ENCODE results near the gene NSG1.
"Not testable (repeated sequence)": the region's sequence is repeated elsewhere in the genome, so short reads cannot be mapped to it uniquely, and the experiment has no call there.

NSG1 gene

GRCh38 chr4:4344915-4345527 is 41.9 kb upstream of the NSG1 start:
- no CpG with 5 or more reads among the region's 14 CpGs for WGBS (ENCODE audit: extremely low coverage, insufficient coverage, low lambda C conversion rate)
- H3K27me3 ChIP-seq (ENCODE audit: insufficient read depth, low read length, poor library complexity) = no peaks in the 10 kb centered on the region
- H2AK5ac ChIP-seq (ENCODE audit: low read length) = no peak overlapping the region
- no peak overlapping the region for H3K4ac ChIP-seq (ENCODE audit: low read depth, low read length)
- H3K4me1 ChIP-seq (ENCODE audit: control insufficient read depth, low read depth, low read length) = no peaks in the 10 kb centered on the region
- H4K5ac ChIP-seq (ENCODE audit: low read length) = no peak overlapping the region
- H3K36me3 ChIP-seq (ENCODE audit: control insufficient read depth, insufficient read depth, low read length) = no peaks in the 10 kb centered on the region
- no peak overlapping the region for H2BK120ac ChIP-seq (ENCODE audit: low read depth, low read length)
- no peak overlapping the region for H3K18ac ChIP-seq (ENCODE audit: low read length)
- no peaks in the 10 kb centered on the region for H3K79me1 ChIP-seq (ENCODE audit: low read length)
- H3K4me2 ChIP-seq (ENCODE audit: low read length) = no peak overlapping the region
- no peak overlapping the region for H2BK5ac ChIP-seq (ENCODE audit: low read length)
- no peaks in the 10 kb centered on the region for H3K79me2 ChIP-seq (ENCODE audit: control insufficient read depth, insufficient read depth, low read length)
- no peak overlapping the region for H2BK15ac ChIP-seq (replicated peaks; ENCODE audit: low read depth)
- H3K56ac ChIP-seq (ENCODE audit: low read length) = no peak overlapping the region
- no peak for DNase-seq
- H3K27ac ChIP-seq (ENCODE audit: low read depth, low read length) = no peak overlapping the region
- H3K4me3 ChIP-seq (ENCODE audit: low read length) = no peak overlapping the region
- no peak overlapping the region for H4K8ac ChIP-seq (ENCODE audit: low read depth, low read length)
- H3K9ac ChIP-seq (ENCODE audit: low read length) = no peak overlapping the region
- H3K23ac ChIP-seq (ENCODE audit: low read length) = no peak overlapping the region

GRCh38 chr4:4347585-4347984 is 39.3 kb upstream of the NSG1 start:
- no peak overlapping the region for H3K23ac ChIP-seq (ENCODE audit: low read length)
- H3K4me2 ChIP-seq (ENCODE audit: low read length) = no peak overlapping the region
- H3K4me1 ChIP-seq (ENCODE audit: control insufficient read depth, low read depth, low read length) = no peaks in the 10 kb centered on the region
- no peak overlapping the region for H4K8ac ChIP-seq (ENCODE audit: low read depth, low read length)
- H3K4me3 ChIP-seq (ENCODE audit: low read length) = no peak overlapping the region
- H3K18ac ChIP-seq (ENCODE audit: low read length) = no peak overlapping the region
- H3K4ac ChIP-seq (ENCODE audit: low read depth, low read length) = no peak overlapping the region
- no peaks in the 10 kb centered on the region for H3K27me3 ChIP-seq (ENCODE audit: insufficient read depth, low read length, poor library complexity)
- no peak overlapping the region for H2BK5ac ChIP-seq (ENCODE audit: low read length)
- H3K9ac ChIP-seq (ENCODE audit: low read length) = no peak overlapping the region
- H3K56ac ChIP-seq (ENCODE audit: low read length) = no peak overlapping the region
- no peaks in the 10 kb centered on the region for H3K79me1 ChIP-seq (ENCODE audit: low read length)
- no peaks in the 10 kb centered on the region for H3K36me3 ChIP-seq (ENCODE audit: control insufficient read depth, insufficient read depth, low read length)
- no peak overlapping the region for H2BK15ac ChIP-seq (replicated peaks; ENCODE audit: low read depth)
- no peak overlapping the region for H4K5ac ChIP-seq (ENCODE audit: low read length)
- H2AK5ac ChIP-seq (ENCODE audit: low read length) = no peak overlapping the region
- no peak overlapping the region for H3K27ac ChIP-seq (ENCODE audit: low read depth, low read length)
- peak; percentile 35 for DNase-seq
- no CpG with 5 or more reads among the region's 1 CpG for WGBS (ENCODE audit: extremely low coverage, insufficient coverage, low lambda C conversion rate)
- no peak overlapping the region for H2BK120ac ChIP-seq (ENCODE audit: low read depth, low read length)
- H3K79me2 ChIP-seq (ENCODE audit: control insufficient read depth, insufficient read depth, low read length) = no peaks in the 10 kb centered on the region

- not testable (repeated sequence) for H2BK120ac ChIP-seq (ENCODE audit: low read depth, low read length); H3K36me3 ChIP-seq (ENCODE audit: control insufficient read depth, insufficient read depth, low read length); H3K4me2 ChIP-seq (ENCODE audit: low read length); H3K27me3 ChIP-seq (ENCODE audit: insufficient read depth, low read length, poor library complexity); H2AK5ac ChIP-seq (ENCODE audit: low read length); H3K4me1 ChIP-seq (ENCODE audit: control insufficient read depth, low read depth, low read length); H3K9ac ChIP-seq (ENCODE audit: low read length); H3K56ac ChIP-seq (ENCODE audit: low read length); H3K27ac ChIP-seq (ENCODE audit: low read depth, low read length); DNase-seq; H3K4ac ChIP-seq (ENCODE audit: low read depth, low read length); H3K79me1 ChIP-seq (ENCODE audit: low read length); H3K18ac ChIP-seq (ENCODE audit: low read length); H2BK15ac ChIP-seq (replicated peaks; ENCODE audit: low read depth); H3K4me3 ChIP-seq (ENCODE audit: low read length); H3K79me2 ChIP-seq (ENCODE audit: control insufficient read depth, insufficient read depth, low read length); H4K8ac ChIP-seq (ENCODE audit: low read depth, low read length); H3K23ac ChIP-seq (ENCODE audit: low read length); H4K5ac ChIP-seq (ENCODE audit: low read length); H2BK5ac ChIP-seq (ENCODE audit: low read length)
- WGBS (ENCODE audit: extremely low coverage, insufficient coverage, low lambda C conversion rate) = no CpG with 5 or more reads among the region's 9 CpGs
Measured at GRCh38 chr4:4348585-4348984, 38.3 kb upstream of the NSG1 start.

GRCh38 chr4:4349867-4350266 is 37.0 kb upstream of the NSG1 start:
- Histone ChIP-seq H3K36me3 (ENCODE audit: control insufficient read depth, insufficient read depth, low read length) (no peaks in the 10 kb centered on the region), H4K8ac (ENCODE audit: low read depth, low read length) (no peak overlapping the region), H3K23ac (ENCODE audit: low read length) (no peak overlapping the region), H3K79me2 (ENCODE audit: control insufficient read depth, insufficient read depth, low read length) (no peaks in the 10 kb centered on the region), H2BK120ac (ENCODE audit: low read depth, low read length) (no peak overlapping the region), H3K79me1 (ENCODE audit: low read length) (no peaks in the 10 kb centered on the region), H2AK5ac (ENCODE audit: low read length) (no peak overlapping the region), H3K4ac (ENCODE audit: low read depth, low read length) (no peak overlapping the region), H3K4me1 (ENCODE audit: control insufficient read depth, low read depth, low read length) (no peaks in the 10 kb centered on the region), H3K27me3 (ENCODE audit: insufficient read depth, low read length, poor library complexity) (no peaks in the 10 kb centered on the region), H2BK15ac (replicated peaks; ENCODE audit: low read depth) (no peak overlapping the region), H3K27ac (ENCODE audit: low read depth, low read length) (no peak overlapping the region), H2BK5ac (ENCODE audit: low read length) (no peak overlapping the region), H3K56ac (ENCODE audit: low read length) (no peak overlapping the region), H3K18ac (ENCODE audit: low read length) (no peak overlapping the region), H3K9ac (ENCODE audit: low read length) (no peak overlapping the region), H3K4me3 (ENCODE audit: low read length) (no peak overlapping the region), H3K4me2 (ENCODE audit: low read length) (no peak overlapping the region), H4K5ac (ENCODE audit: low read length) (no peak overlapping the region)
- DNase-seq = no peak
- WGBS (ENCODE audit: extremely low coverage, insufficient coverage, low lambda C conversion rate) = no CpG with 5 or more reads among the region's 3 CpGs

GRCh38 chr4:4350909-4351308 is 36.0 kb upstream of the NSG1 start:
- Histone ChIP-seq H3K18ac (ENCODE audit: low read length) (no peak overlapping the region), H2BK15ac (replicated peaks; ENCODE audit: low read depth) (no peak overlapping the region), H3K9ac (ENCODE audit: low read length) (no peak overlapping the region), H3K4me3 (ENCODE audit: low read length) (no peak overlapping the region), H3K27ac (ENCODE audit: low read depth, low read length) (no peak overlapping the region), H4K8ac (ENCODE audit: low read depth, low read length) (no peak overlapping the region), H3K4me1 (ENCODE audit: control insufficient read depth, low read depth, low read length) (no peaks in the 10 kb centered on the region), H3K36me3 (ENCODE audit: control insufficient read depth, insufficient read depth, low read length) (no peaks in the 10 kb centered on the region), H2AK5ac (ENCODE audit: low read length) (no peak overlapping the region), H3K4me2 (ENCODE audit: low read length) (no peak overlapping the region), H3K56ac (ENCODE audit: low read length) (no peak overlapping the region), H3K79me2 (ENCODE audit: control insufficient read depth, insufficient read depth, low read length) (no peaks in the 10 kb centered on the region), H3K79me1 (ENCODE audit: low read length) (no peaks in the 10 kb centered on the region), H3K27me3 (ENCODE audit: insufficient read depth, low read length, poor library complexity) (no peaks in the 10 kb centered on the region), H2BK120ac (ENCODE audit: low read depth, low read length) (no peak overlapping the region), H3K4ac (ENCODE audit: low read depth, low read length) (no peak overlapping the region), H4K5ac (ENCODE audit: low read length) (no peak overlapping the region), H2BK5ac (ENCODE audit: low read length) (no peak overlapping the region), H3K23ac (ENCODE audit: low read length) (no peak overlapping the region)
- DNase-seq = no peak
- 100% methylated on average over 1 of the region's 4 CpGs for WGBS (ENCODE audit: extremely low coverage, insufficient coverage, low lambda C conversion rate)

GRCh38 chr4:4355302-4355701 is 31.6 kb upstream of the NSG1 start:
- Histone ChIP-seq H3K56ac (ENCODE audit: low read length) (no peak overlapping the region), H3K4ac (ENCODE audit: low read depth, low read length) (no peak overlapping the region), H3K4me3 (ENCODE audit: low read length) (no peak overlapping the region), H3K23ac (ENCODE audit: low read length) (no peak overlapping the region), H3K4me2 (ENCODE audit: low read length) (no peak overlapping the region), H3K36me3 (ENCODE audit: control insufficient read depth, insufficient read depth, low read length) (no peaks in the 10 kb centered on the region), H3K9ac (ENCODE audit: low read length) (no peak overlapping the region), H2BK15ac (replicated peaks; ENCODE audit: low read depth) (no peak overlapping the region), H4K5ac (ENCODE audit: low read length) (no peak overlapping the region), H3K27me3 (ENCODE audit: insufficient read depth, low read length, poor library complexity) (no peaks in the 10 kb centered on the region), H3K18ac (ENCODE audit: low read length) (no peak overlapping the region), H3K79me1 (ENCODE audit: low read length) (no peaks in the 10 kb centered on the region), H3K4me1 (ENCODE audit: control insufficient read depth, low read depth, low read length) (no peaks in the 10 kb centered on the region), H4K8ac (ENCODE audit: low read depth, low read length) (no peak overlapping the region), H3K27ac (ENCODE audit: low read depth, low read length) (no peak overlapping the region), H2AK5ac (ENCODE audit: low read length) (no peak overlapping the region), H2BK120ac (ENCODE audit: low read depth, low read length) (no peak overlapping the region), H3K79me2 (ENCODE audit: control insufficient read depth, insufficient read depth, low read length) (no peaks in the 10 kb centered on the region), H2BK5ac (ENCODE audit: low read length) (no peak overlapping the region)
- no CpG with 5 or more reads among the region's 1 CpG for WGBS (ENCODE audit: extremely low coverage, insufficient coverage, low lambda C conversion rate)
- DNase-seq = no peak
